ENCODE measurements around the gene AKAP8. TPM values are rescaled to one million over a fixed set of nuclear protein-coding genes. Genes with fewer than 3 reads are reported as not detected.
A peak's percentile ranks its signal among the peaks of the same experiment; 100 is the strongest.

Gene AKAP8
- total and polyA plus RNA-seq, 9 of the 15 experiments (the other 6 are each of a cell fraction or from before 2014, with no cell fraction given), result 3.4 to 56.5 (median 15.0) TPM

DNA sequence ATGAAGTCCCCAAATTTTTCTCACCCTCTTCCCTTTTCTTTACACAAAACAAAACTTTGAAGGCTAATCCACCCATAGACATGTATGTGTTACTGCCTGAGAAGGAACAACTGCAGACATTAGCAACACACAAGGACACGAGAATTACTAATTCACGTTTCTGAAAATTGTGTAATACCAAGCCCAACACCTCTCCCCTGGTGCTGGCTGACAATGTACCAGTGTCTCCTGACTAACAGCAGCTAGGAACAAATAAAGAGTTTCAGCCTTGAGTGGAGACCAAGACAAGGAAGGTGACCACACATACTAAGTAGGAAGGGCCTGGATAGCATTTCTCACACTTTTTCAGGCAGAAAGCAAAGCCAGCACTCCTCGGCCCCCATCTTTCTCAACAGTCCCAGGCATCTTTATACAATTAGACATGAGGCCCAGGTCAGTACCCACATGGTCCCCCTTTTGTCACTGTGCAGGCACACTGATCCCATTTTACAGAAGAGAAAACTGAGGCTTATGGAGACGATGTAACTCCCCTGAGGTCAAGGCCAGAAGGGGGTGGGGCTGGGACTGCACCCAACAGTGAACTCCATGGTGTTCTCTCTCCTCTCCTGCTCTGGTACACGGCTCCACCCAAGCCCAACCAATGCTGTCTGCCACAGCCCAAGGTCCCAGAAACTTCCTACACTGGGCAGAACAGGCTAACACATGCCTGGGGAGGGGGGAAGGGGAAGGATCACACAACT lies 55.9 kb downstream of the AKAP8 start (continued):
- TF ChIP-seq, protein P1, sequence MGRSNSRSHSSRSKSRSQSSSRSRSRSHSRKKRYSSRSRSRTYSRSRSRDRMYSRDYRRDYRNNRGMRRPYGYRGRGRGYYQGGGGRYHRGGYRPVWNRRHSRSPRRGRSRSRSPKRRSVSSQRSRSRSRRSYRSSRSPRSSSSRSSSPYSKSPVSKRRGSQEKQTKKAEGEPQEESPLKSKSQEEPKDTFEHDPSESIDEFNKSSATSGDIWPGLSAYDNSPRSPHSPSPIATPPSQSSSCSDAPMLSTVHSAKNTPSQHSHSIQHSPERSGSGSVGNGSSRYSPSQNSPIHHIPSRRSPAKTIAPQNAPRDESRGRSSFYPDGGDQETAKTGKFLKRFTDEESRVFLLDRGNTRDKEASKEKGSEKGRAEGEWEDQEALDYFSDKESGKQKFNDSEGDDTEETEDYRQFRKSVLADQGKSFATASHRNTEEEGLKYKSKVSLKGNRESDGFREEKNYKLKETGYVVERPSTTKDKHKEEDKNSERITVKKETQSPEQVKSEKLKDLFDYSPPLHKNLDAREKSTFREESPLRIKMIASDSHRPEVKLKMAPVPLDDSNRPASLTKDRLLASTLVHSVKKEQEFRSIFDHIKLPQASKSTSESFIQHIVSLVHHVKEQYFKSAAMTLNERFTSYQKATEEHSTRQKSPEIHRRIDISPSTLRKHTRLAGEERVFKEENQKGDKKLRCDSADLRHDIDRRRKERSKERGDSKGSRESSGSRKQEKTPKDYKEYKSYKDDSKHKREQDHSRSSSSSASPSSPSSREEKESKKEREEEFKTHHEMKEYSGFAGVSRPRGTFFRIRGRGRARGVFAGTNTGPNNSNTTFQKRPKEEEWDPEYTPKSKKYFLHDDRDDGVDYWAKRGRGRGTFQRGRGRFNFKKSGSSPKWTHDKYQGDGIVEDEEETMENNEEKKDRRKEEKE (IDR thresholded peaks at IDR 0.05; ENCODE audit: borderline replicate concordance in 1 of 2, control insufficient read depth in 1 of 2, low read depth in 2 of 2, low read length in 1 of 2), result no peak
- TF ChIP-seq GTF2F1 (IDR thresholded peaks at IDR 0.05; ENCODE audit: low read depth, low read length), result no peak
- TF ChIP-seq, protein P2, sequence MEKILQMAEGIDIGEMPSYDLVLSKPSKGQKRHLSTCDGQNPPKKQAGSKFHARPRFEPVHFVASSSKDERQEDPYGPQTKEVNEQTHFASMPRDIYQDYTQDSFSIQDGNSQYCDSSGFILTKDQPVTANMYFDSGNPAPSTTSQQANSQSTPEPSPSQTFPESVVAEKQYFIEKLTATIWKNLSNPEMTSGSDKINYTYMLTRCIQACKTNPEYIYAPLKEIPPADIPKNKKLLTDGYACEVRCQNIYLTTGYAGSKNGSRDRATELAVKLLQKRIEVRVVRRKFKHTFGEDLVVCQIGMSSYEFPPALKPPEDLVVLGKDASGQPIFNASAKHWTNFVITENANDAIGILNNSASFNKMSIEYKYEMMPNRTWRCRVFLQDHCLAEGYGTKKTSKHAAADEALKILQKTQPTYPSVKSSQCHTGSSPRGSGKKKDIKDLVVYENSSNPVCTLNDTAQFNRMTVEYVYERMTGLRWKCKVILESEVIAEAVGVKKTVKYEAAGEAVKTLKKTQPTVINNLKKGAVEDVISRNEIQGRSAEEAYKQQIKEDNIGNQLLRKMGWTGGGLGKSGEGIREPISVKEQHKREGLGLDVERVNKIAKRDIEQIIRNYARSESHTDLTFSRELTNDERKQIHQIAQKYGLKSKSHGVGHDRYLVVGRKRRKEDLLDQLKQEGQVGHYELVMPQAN (IDR thresholded peaks at IDR 0.05; ENCODE audit: borderline replicate concordance), result no peak
- TF ChIP-seq ZNF3 (CRISPR knock-in tag; IDR thresholded peaks at IDR 0.05), result no peak
- TF ChIP-seq, protein P3, sequence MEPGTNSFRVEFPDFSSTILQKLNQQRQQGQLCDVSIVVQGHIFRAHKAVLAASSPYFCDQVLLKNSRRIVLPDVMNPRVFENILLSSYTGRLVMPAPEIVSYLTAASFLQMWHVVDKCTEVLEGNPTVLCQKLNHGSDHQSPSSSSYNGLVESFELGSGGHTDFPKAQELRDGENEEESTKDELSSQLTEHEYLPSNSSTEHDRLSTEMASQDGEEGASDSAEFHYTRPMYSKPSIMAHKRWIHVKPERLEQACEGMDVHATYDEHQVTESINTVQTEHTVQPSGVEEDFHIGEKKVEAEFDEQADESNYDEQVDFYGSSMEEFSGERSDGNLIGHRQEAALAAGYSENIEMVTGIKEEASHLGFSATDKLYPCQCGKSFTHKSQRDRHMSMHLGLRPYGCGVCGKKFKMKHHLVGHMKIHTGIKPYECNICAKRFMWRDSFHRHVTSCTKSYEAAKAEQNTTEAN (CRISPR knock-in tag; IDR thresholded peaks at IDR 0.05), result no peak
- peak; percentile 41 for TF ChIP-seq CHD4 (IDR thresholded peaks at IDR 0.05; ENCODE audit: insufficient read depth, insufficient replicate concordance, low read depth, low read length, poor library complexity, severe bottlenecking)
- TF ChIP-seq BRCA1 (IDR thresholded peaks at IDR 0.05), result no peak
- no peak for TF ChIP-seq BRCA1 (CRISPR knock-in tag; IDR thresholded peaks at IDR 0.05)
- 0 out of 2 replicates have a peak, but pooled peaks have one; percentile 46 for TF ChIP-seq CBX1 (IDR thresholded peaks at IDR 0.05; ENCODE audit: low read depth)
- TF ChIP-seq, protein P4, sequence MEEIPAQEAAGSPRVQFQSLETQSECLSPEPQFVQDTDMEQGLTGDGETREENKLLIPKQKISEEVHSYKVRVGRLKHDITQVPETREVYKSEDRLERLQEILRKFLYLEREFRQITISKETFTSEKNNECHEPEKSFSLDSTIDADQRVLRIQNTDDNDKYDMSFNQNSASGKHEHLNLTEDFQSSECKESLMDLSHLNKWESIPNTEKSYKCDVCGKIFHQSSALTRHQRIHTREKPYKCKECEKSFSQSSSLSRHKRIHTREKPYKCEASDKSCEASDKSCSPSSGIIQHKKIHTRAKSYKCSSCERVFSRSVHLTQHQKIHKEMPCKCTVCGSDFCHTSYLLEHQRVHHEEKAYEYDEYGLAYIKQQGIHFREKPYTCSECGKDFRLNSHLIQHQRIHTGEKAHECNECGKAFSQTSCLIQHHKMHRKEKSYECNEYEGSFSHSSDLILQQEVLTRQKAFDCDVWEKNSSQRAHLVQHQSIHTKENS (CRISPR knock-in tag; IDR thresholded peaks at IDR 0.05), result no peak
- TF ChIP-seq ZNF23 (CRISPR knock-in tag; IDR thresholded peaks at IDR 0.05), result no peak
- TF ChIP-seq BCOR (IDR thresholded peaks at IDR 0.05), result peak; percentile 95
- TF ChIP-seq PHB (CRISPR knock-in tag; IDR thresholded peaks at IDR 0.05), result no peak
- TF ChIP-seq, protein P5, sequence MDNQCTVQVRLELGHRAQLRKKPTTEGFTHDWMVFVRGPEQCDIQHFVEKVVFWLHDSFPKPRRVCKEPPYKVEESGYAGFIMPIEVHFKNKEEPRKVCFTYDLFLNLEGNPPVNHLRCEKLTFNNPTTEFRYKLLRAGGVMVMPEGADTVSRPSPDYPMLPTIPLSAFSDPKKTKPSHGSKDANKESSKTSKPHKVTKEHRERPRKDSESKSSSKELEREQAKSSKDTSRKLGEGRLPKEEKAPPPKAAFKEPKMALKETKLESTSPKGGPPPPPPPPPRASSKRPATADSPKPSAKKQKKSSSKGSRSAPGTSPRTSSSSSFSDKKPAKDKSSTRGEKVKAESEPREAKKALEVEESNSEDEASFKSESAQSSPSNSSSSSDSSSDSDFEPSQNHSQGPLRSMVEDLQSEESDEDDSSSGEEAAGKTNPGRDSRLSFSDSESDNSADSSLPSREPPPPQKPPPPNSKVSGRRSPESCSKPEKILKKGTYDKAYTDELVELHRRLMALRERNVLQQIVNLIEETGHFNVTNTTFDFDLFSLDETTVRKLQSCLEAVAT (IDR thresholded peaks at IDR 0.05), result no peak
- no peak for TF ChIP-seq BACH1 (tag; IDR thresholded peaks at IDR 0.05)
- TF ChIP-seq ARNT (IDR thresholded peaks at IDR 0.05), result no peak
- TF ChIP-seq MCM3 (IDR thresholded peaks at IDR 0.05), result no peak
- no peak for TF ChIP-seq ZNF445 (CRISPR knock-in tag; IDR thresholded peaks at IDR 0.05; ENCODE audit: low read depth)
- TF ChIP-seq FOSL1 (tag; conservative IDR thresholded peaks at IDR 0.05), result no peak
- peak; percentile 41 for TF ChIP-seq PHF20 (IDR thresholded peaks at IDR 0.05; ENCODE audit: partially characterized antibody)
